OCI-LY7 (cell line): ENCODE results near the gene IGF1R.

Source experiments
- EZH2phosphoT487 ChIP-seq: fragments of 200-600 bp; sonication (generic); IDR thresholded peaks from 2 replicates; pipeline ENCODE4 v1.6.1; 2018; ENCODE audit warnings: low read depth, borderline replicate concordance, mild to moderate bottlenecking, mixed run types, antibody characterized with exemption, low read length, moderate library complexity, mixed read lengths
- TF ChIP-seq, protein P1 (sequence below): fragments of 200-600 bp; sonication (generic); conservative IDR thresholded peaks from 2 replicates; pipeline ENCODE4 v1.5.1; 2014; ENCODE audit warnings: mild to moderate bottlenecking, antibody characterized with exemption, low read length, moderate library complexity, mixed read lengths

DNA sequence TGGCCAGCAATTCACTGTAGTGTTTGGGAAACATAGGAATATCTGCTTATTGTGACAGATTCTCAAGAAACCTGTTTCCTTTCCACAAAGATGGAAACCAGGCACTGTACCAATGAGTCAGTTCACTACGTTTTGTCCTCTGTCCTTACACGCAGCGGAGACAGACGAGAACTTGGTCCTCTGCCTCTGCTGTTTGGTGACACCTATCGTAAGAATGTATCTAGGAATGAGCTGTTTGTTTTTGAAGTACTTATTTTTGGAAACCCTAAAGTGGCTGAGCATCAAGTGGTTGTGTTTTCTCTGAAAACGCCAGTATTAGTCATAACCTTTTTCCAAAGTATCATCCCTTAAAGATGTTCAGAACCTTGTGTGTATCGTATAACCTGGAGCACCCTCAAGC, 266.3 kb downstream of the IGF1R start:
- TF ChIP-seq, protein P1, sequence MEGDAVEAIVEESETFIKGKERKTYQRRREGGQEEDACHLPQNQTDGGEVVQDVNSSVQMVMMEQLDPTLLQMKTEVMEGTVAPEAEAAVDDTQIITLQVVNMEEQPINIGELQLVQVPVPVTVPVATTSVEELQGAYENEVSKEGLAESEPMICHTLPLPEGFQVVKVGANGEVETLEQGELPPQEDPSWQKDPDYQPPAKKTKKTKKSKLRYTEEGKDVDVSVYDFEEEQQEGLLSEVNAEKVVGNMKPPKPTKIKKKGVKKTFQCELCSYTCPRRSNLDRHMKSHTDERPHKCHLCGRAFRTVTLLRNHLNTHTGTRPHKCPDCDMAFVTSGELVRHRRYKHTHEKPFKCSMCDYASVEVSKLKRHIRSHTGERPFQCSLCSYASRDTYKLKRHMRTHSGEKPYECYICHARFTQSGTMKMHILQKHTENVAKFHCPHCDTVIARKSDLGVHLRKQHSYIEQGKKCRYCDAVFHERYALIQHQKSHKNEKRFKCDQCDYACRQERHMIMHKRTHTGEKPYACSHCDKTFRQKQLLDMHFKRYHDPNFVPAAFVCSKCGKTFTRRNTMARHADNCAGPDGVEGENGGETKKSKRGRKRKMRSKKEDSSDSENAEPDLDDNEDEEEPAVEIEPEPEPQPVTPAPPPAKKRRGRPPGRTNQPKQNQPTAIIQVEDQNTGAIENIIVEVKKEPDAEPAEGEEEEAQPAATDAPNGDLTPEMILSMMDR = no peak
- no peak for TF ChIP-seq EZH2phosphoT487
